IPS-15b (cell line): ENCODE data around the gene PDZRN4.

Experiments used
- H3K27me3 ChIP-seq: one replicate; pipeline ENCODE4 v1.6.1; 2013; ENCODE audit warnings: low read length; ENCODE audit not compliant: control insufficient read depth, insufficient read depth
- H3K36me3 ChIP-seq: one replicate; pipeline ENCODE4 v1.6.1; 2013; ENCODE audit warnings: low read length; ENCODE audit not compliant: control insufficient read depth, insufficient read depth
- H3K4me1 ChIP-seq: one replicate; pipeline ENCODE4 v1.6.1; 2013; ENCODE audit warnings: mild to moderate bottlenecking, low read length; ENCODE audit not compliant: control insufficient read depth, insufficient read depth
- H3K4me3 ChIP-seq: one replicate; pipeline ENCODE4 v1.5.1; 2013; ENCODE audit warnings: low read depth, low read length
- H3K9ac ChIP-seq: one replicate; pipeline ENCODE4 v1.6.1; 2013; ENCODE audit warnings: low read depth, mild to moderate bottlenecking, low read length
- H3K9me3 ChIP-seq: one replicate; pipeline ENCODE4 v1.6.1; 2013; ENCODE audit warnings: mild to moderate bottlenecking, low read length; ENCODE audit not compliant: control insufficient read depth, insufficient read depth

Gene PDZRN4

DNA sequence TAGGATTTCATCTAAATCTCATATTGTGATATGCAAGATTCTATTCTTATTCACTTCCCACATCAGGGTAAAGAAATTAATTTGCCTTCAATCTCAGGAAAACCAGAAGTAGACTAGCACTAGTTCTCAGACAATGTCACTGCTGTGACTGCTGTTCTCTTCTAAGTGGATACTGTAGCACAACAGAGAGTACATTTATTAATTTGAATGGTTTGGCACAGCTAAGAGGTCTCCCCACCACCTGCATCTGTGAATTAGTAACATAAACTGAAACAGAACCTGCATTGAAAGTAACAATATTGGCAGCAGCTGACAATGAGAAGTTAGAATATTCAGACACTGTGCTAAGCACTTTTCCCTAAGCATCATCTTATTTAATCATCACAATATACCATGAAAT lies 253.1 kb downstream of the PDZRN4 start:
- no peaks in the 10 kb centered on the region for H3K36me3 ChIP-seq
- H3K9me3 ChIP-seq = no peaks in the 10 kb centered on the region
- H3K27me3 ChIP-seq = no peaks in the 10 kb centered on the region
- peaks cover 4% of the 10 kb centered on the region for H3K4me1 ChIP-seq
- H3K4me3 ChIP-seq = no peak overlapping the region
- H3K9ac ChIP-seq = no peak overlapping the region

DNA sequence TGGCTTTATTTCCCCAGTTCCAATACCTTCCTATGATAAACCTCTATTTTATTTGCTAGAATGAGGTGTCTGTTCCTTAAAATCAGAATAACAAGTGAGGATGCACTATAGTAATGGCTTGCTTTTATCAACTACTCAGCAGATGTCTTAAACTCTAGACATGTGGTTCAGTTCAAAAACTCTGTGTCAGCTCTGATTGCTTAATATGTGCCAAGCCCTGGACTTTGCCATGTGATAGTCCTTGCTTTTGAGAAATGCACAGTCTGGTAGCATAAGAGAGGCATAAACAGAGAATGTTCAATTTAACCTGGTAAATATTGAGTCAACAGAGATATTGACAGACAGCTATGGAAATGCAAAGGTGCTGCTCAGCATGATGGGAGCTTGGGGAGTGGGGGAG lies 254.8 kb downstream of the PDZRN4 start:
- Histone ChIP-seq H3K27me3 (no peaks in the 10 kb centered on the region), H3K4me1 (peaks cover 4% of the 10 kb centered on the region), H3K9me3 (no peaks in the 10 kb centered on the region), H3K9ac (no peak overlapping the region), H3K36me3 (no peaks in the 10 kb centered on the region), H3K4me3 (no peak overlapping the region)

- H3K9ac ChIP-seq = no peak overlapping the region
These were observed 255.6 kb downstream of the PDZRN4 start for GRCh38 chr12:41443690-41444089.

GRCh38 chr12:41452838-41453407 lies 264.8 kb downstream of the PDZRN4 start:
- Histone ChIP-seq H3K27me3 (no peaks in the 10 kb centered on the region), H3K9ac (no peak overlapping the region), H3K9me3 (no peaks in the 10 kb centered on the region), H3K36me3 (no peaks in the 10 kb centered on the region), H3K4me1 (no peaks in the 10 kb centered on the region), H3K4me3 (no peak overlapping the region)

More at GRCh38 chr12:41443690-41444089, 255.6 kb downstream of the PDZRN4 start:
- no peak overlapping the region for H3K4me3 ChIP-seq
- no peaks in the 10 kb centered on the region for H3K9me3 ChIP-seq
- H3K36me3 ChIP-seq = no peaks in the 10 kb centered on the region
- H3K4me1 ChIP-seq = peaks cover 4% of the 10 kb centered on the region
- no peaks in the 10 kb centered on the region for H3K27me3 ChIP-seq

- Histone ChIP-seq H3K9me3 (no peaks in the 10 kb centered on the region), H3K27me3 (no peaks in the 10 kb centered on the region), H3K4me3 (no peak overlapping the region), H3K9ac (no peak overlapping the region), H3K4me1 (no peaks in the 10 kb centered on the region), H3K36me3 (no peaks in the 10 kb centered on the region)
These were observed 265.3 kb downstream of the PDZRN4 start for GRCh38 chr12:41453409-41453808.

DNA sequence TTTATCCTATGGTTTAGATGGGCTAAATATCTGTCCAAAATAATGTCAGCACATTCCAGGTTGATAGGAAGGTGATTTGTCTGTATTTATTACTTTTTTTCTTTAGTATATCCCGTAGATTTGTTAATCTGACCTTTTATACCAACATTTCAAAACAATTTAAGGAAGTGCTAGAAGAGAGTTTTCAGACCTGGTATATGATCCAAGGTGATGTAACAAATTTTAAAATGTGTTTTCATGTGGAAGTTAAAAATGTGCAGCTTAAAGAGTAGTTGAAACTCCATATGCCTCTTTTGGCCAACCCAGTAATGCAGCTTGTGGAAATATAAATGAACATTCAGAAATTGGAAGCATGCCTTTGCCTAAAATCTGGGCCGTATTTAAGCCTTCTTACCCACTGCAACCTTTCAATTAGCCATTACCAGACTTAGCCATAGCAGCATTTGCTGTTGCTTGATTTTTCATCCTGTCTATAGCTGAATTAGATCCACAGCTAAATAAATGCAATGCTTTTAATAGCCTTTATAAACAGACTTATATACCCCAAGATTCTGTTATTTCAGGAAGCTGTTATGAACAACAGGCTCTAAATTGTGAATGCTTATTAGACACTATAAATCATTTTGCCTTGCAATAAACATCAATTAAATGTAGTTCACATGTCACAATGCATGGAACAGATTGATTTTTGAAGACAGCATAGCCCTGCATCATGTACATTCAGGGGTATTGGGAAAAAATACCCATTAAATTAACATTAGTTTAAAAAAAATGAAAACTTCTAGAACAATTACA lies 271.2 kb downstream of the PDZRN4 start:
- H3K9me3 ChIP-seq = no peaks in the 10 kb centered on the region
- no peak overlapping the region for H3K9ac ChIP-seq
- no peaks in the 10 kb centered on the region for H3K36me3 ChIP-seq
- no peaks in the 10 kb centered on the region for H3K27me3 ChIP-seq
- H3K4me3 ChIP-seq = no peak overlapping the region
- H3K4me1 ChIP-seq = no peaks in the 10 kb centered on the region

GRCh38 chr12:41459906-41460214 lies 271.7 kb downstream of the PDZRN4 start:
- Histone ChIP-seq H3K9me3 (no peaks in the 10 kb centered on the region), H3K27me3 (no peaks in the 10 kb centered on the region), H3K4me3 (no peak overlapping the region), H3K9ac (no peak overlapping the region), H3K4me1 (no peaks in the 10 kb centered on the region), H3K36me3 (no peaks in the 10 kb centered on the region)

DNA sequence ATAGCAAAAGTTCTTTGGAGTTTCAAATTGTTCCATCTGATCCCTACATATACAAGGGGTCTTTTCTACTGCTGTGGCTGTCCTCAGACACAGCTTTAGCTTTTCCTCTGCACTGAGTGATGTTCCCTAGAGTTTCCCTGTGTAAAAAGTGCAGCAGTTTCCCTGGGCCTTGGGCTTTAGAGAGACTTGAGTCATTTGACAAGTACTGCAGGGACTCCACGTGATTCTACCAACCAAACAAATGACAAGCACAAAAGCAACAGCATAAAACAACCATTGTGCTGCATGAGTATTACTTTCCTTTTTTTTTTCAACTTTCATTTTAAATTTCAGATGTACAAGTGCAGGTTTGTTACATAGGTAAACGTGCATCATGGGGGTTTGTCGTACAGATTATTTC lies 272.8 kb downstream of the PDZRN4 start:
- Histone ChIP-seq H3K9ac (no peak overlapping the region), H3K9me3 (no peaks in the 10 kb centered on the region), H3K4me3 (no peak overlapping the region), H3K4me1 (no peaks in the 10 kb centered on the region), H3K27me3 (no peaks in the 10 kb centered on the region), H3K36me3 (no peaks in the 10 kb centered on the region)

- Histone ChIP-seq H3K36me3 (no peaks in the 10 kb centered on the region), H3K9ac (no peak overlapping the region), H3K4me1 (peaks cover 3% of the 10 kb centered on the region), H3K9me3 (no peaks in the 10 kb centered on the region), H3K27me3 (no peaks in the 10 kb centered on the region), H3K4me3 (no peak overlapping the region)
These were observed 274.2 kb downstream of the PDZRN4 start for GRCh38 chr12:41462312-41462711.

GRCh38 chr12:41465526-41465925 lies 277.4 kb downstream of the PDZRN4 start:
- Histone ChIP-seq H3K27me3 (no peaks in the 10 kb centered on the region), H3K4me1 (peaks cover 3% of the 10 kb centered on the region), H3K9ac (no peak overlapping the region), H3K4me3 (no peak overlapping the region), H3K36me3 (no peaks in the 10 kb centered on the region), H3K9me3 (no peaks in the 10 kb centered on the region)

GRCh38 chr12:41466300-41466699 lies 278.2 kb downstream of the PDZRN4 start:
- Histone ChIP-seq H3K9me3 (no peaks in the 10 kb centered on the region), H3K4me1 (peaks cover 3% of the 10 kb centered on the region)

DNA sequence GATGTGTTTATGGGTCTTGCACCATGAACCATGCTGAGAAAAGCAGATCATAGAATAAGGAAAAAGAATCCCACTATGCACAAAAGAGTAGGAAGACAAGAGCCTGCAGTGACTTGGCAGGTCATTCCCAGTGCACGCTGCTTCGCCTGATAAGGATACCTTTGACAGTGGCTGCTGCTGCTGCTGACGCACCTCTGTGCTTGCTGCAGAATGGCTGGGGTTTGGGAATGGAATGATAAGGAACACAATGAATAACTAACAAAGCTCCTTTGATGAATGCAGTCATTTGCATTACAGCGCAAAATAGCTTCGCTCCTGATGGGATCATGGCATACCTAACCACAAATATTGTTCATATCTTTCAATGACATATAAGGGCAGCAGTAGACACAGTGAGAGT lies 278.7 kb downstream of the PDZRN4 start:
- no peak overlapping the region for H3K9ac ChIP-seq
- no peak overlapping the region for H3K4me3 ChIP-seq
- H3K36me3 ChIP-seq = no peaks in the 10 kb centered on the region
- H3K27me3 ChIP-seq = no peaks in the 10 kb centered on the region
- peaks cover 3% of the 10 kb centered on the region for H3K4me1 ChIP-seq
- H3K9me3 ChIP-seq = no peaks in the 10 kb centered on the region

More at GRCh38 chr12:41466300-41466699, 278.2 kb downstream of the PDZRN4 start:
- H3K36me3 ChIP-seq = no peaks in the 10 kb centered on the region
- H3K9ac ChIP-seq = no peak overlapping the region
- no peaks in the 10 kb centered on the region for H3K27me3 ChIP-seq
- no peak overlapping the region for H3K4me3 ChIP-seq
